ENCODE measurements around the gene CDH13. TPM values are rescaled to one million over a fixed set of nuclear protein-coding genes. Genes with fewer than 3 reads are reported as not detected.

The CDH13 gene
- total and polyA plus RNA-seq, 2 of the 8 experiments (the other 6 are each of a cell fraction or from before 2014, with no cell fraction given) = 2.3 to 2.4 TPM

DNA sequence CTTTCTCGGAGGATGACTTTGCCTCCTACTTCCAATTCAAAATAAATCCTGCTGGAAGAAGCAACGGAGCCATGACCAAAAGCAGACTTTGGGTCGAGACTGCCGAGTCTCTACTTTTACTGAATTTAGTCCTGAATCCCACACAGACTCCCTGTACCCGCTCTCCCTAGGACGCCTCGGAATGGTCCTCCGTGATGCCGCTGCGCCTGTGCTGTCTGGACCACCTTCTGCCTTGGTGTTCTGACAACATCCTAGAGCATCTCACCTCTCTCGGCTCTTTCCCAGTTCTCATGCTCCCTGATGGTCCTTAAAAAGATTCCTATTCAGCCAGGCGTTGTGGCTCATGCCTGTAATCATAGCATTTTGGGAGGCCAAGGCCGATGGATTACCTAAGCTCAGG lies 999.9 kb downstream of the CDH13 start:
- no peak overlapping the region for H2BK120ac ChIP-seq (replicated peaks; ENCODE audit: low read depth, low read length)
- no peak overlapping the region for H3K14ac ChIP-seq (ENCODE audit: insufficient read length)
- ChIA-PET POLR2A (ENCODE audit: partially characterized antibody) (no interaction called here), CTCF (ENCODE audit: partially characterized antibody) (no interaction called here)
- H3K27ac ChIP-seq (ENCODE audit: low read depth, low read length) = no peak overlapping the region
- H3K4me1 ChIP-seq (replicated peaks in 1 of 4; ENCODE audit: control insufficient read depth in 3 of 4, insufficient read depth in 4 of 4, low read length in 3 of 4) = peaks cover 3 to 6% (median 6%) of the 10 kb centered on the region in 4 experiments; a peak in 5 of 7 replicates
- no peaks in the 10 kb centered on the region for H3K27me3 ChIP-seq (replicated peaks in 1 of 4; ENCODE audit: control insufficient read depth in 3 of 4, extremely low read depth in 1 of 4, insufficient read depth in 3 of 4, low read length in 3 of 4)
- DNase-seq (ENCODE audit: low read depth in 1 of 2, low spot score in 2 of 2) = peak in 1 of 2 experiments; percentile 16
- H2AFZ ChIP-seq (ENCODE audit: low read length) = no peak overlapping the region
- H4K20me1 ChIP-seq (replicated peaks in 1 of 2; ENCODE audit: control insufficient read depth in 1 of 2, insufficient read depth in 2 of 2, low read length in 2 of 2) = peaks cover 0 to 2% of the 10 kb centered on the region in 2 experiments
- no peaks in the 10 kb centered on the region for H3K79me1 ChIP-seq (ENCODE audit: low read depth, low read length)
- no peak overlapping the region for H3K18ac ChIP-seq (ENCODE audit: extremely low read depth, low read length)
- no peaks in the 10 kb centered on the region for H3K79me2 ChIP-seq (ENCODE audit: control insufficient read depth in 1 of 2, insufficient read depth in 2 of 2, low read length in 2 of 2)
- no peak overlapping the region for H2BK20ac ChIP-seq (ENCODE audit: low read length)
- H3K23me2 ChIP-seq (ENCODE audit: low read depth, low read length) = no peaks in the 10 kb centered on the region
- H3K56ac ChIP-seq (replicated peaks; ENCODE audit: insufficient read length, low read depth, low read length) = no peak overlapping the region
- no peak overlapping the region for H2AK5ac ChIP-seq (ENCODE audit: low read depth, low read length)
- H2BK5ac ChIP-seq (ENCODE audit: low read depth, low read length) = no peak overlapping the region
- H3K9me3 ChIP-seq (ENCODE audit: insufficient read depth in 2 of 2, low read depth in 1 of 2, low read length in 1 of 2) = no peaks in the 10 kb centered on the region
- no peak for FAIRE-seq
- H3K4me2 ChIP-seq (ENCODE audit: insufficient read depth in 1 of 2, low read depth in 2 of 2, low read length in 2 of 2) = no peak overlapping the region
- no peak overlapping the region for H4K91ac ChIP-seq (replicated peaks; ENCODE audit: insufficient read length, low read length)
- no peak overlapping the region for H4K8ac ChIP-seq (ENCODE audit: extremely low read depth, insufficient read depth, low read length)
- TF ChIP-seq, protein P1, sequence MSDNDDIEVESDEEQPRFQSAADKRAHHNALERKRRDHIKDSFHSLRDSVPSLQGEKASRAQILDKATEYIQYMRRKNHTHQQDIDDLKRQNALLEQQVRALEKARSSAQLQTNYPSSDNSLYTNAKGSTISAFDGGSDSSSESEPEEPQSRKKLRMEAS (IDR thresholded peaks at IDR 0.05) = no peak
- H3K9ac ChIP-seq (replicated peaks in 1 of 4; ENCODE audit: extremely low read depth in 1 of 4, low read depth in 3 of 4, low read length in 3 of 4) = no peak overlapping the region
- H3K23ac ChIP-seq (ENCODE audit: insufficient read length) = no peak overlapping the region
- no peak overlapping the region for H3K4ac ChIP-seq (replicated peaks; ENCODE audit: insufficient read length, low read depth, low read length)
- H3K36me3 ChIP-seq (ENCODE audit: control insufficient read depth in 2 of 4, insufficient read depth in 4 of 4, low read length in 3 of 4) = no peaks in the 10 kb centered on the region
- H3K4me3 ChIP-seq (ENCODE audit: extremely low read depth in 1 of 4, insufficient read depth in 2 of 4, low read depth in 3 of 4, low read length in 4 of 4) = no peak overlapping the region
- no peak overlapping the region for H2BK15ac ChIP-seq (ENCODE audit: low read length)
- no peak overlapping the region for H2BK12ac ChIP-seq (ENCODE audit: low read depth, low read length)
- H4K5ac ChIP-seq (ENCODE audit: insufficient read length, low read depth, low read length) = no peak overlapping the region
- WGBS, 2 experiments (ENCODE audit: extremely low coverage in 1 of 2, insufficient coverage in 1 of 2, insufficient read length in 1 of 2, insufficient replicate concordance in 2 of 2, low coverage in 1 of 2, low lambda C conversion rate in 2 of 2, missing lambda C conversion rate in 1 of 2) = 93% methylated on average over 12 of the region's 13 CpGs; no CpG with 5 or more reads in 1 of the 2 experiments
